HEK293 (cell line): Measurements from ENCODE around the gene WDR5B.

Experiments
- CTCF ChIA-PET: fragments of 350-600 bp; formaldehyde crosslinking; extraction: SDS; loops from one replicate; lab custom pipeline; 2021; ENCODE audit warnings: antibody characterized with exemption; lab: Yijun Ruan, JAX
- POLR2A ChIA-PET: fragments of 300-600 bp; formaldehyde crosslinking; extraction: SDS; loops from one replicate; lab custom pipeline; 2020; ENCODE audit warnings: antibody characterized with exemption, inconsistent platforms; lab: Yijun Ruan, JAX
- H3K27ac ChIP-seq: fragments of 200-500 bp; sonication (Bioruptor generic); 2 replicates; pipeline ENCODE4 v1.5.1; 2014; ENCODE audit warnings: low read depth, low read length, control low read depth, inconsistent platforms; ENCODE audit errors: extremely low read depth
- H3K36me3 ChIP-seq, 2 experiments: fragments of 200-500 bp in 1 of 2; sonication (Bioruptor generic) in 1 of 2; 1 replicate in 1 of 2; 2 replicates in 1 of 2; pipeline ENCODE4 v1.5.1; 2014 to 2017; ENCODE audit warnings: inconsistent platforms in 2 of 2, low read length in 2 of 2; ENCODE audit not compliant: control insufficient read depth in 2 of 2, insufficient read depth in 1 of 2
- H3K4me1 ChIP-seq: fragments of 200-500 bp; sonication (Bioruptor generic); 2 replicates; pipeline ENCODE4 v1.5.1; 2014; ENCODE audit warnings: mild to moderate bottlenecking, low read length, inconsistent platforms; ENCODE audit not compliant: control insufficient read depth, insufficient read depth
- H3K4me3 ChIP-seq: 2 replicates; pipeline ENCODE4 v1.5.1; 2011; ENCODE audit warnings: low read depth, mild to moderate bottlenecking, control low read depth, low read length, moderate library complexity
- H3K9me3 ChIP-seq: fragments of 200-500 bp; sonication (Bioruptor generic); 2 replicates; pipeline ENCODE4 v1.5.1; 2014; ENCODE audit warnings: low read depth, low read length, inconsistent platforms; ENCODE audit not compliant: control insufficient read depth, insufficient read depth
- BCL11B ChIP-seq: fragments of 450-650 bp; formaldehyde crosslinking; IDR thresholded peaks from 2 replicates; pipeline ENCODE4 v1.5.1; 2016; ENCODE audit warnings: low read depth, missing biosample characterization, missing genetic modification characterization
- HOXA7 ChIP-seq: sonication (generic); formaldehyde crosslinking; IDR thresholded peaks from 2 replicates; pipeline ENCODE4 v1.8.1; 2022; ENCODE audit warnings: missing genetic modification reagents, borderline replicate concordance
- ZBTB17 ChIP-seq: fragments of 450-650 bp; formaldehyde crosslinking; IDR thresholded peaks from 2 replicates; pipeline ENCODE4 v1.5.1; 2016; ENCODE audit warnings: missing biosample characterization, missing genetic modification characterization
- ZBTB8A ChIP-seq: fragments of 450-650 bp; formaldehyde crosslinking; IDR thresholded peaks from 2 replicates; pipeline ENCODE4 v1.5.1; 2016; ENCODE audit warnings: missing biosample characterization, missing genetic modification characterization
- ZFP37 ChIP-seq: fragments of 450-650 bp; formaldehyde crosslinking; IDR thresholded peaks from 2 replicates; pipeline ENCODE4 v1.5.1; 2016; ENCODE audit warnings: missing biosample characterization, missing genetic modification characterization
- ZNF391 ChIP-seq: fragments of 450-650 bp; formaldehyde crosslinking; IDR thresholded peaks from 2 replicates; pipeline ENCODE4 v1.5.1; 2016; ENCODE audit warnings: low read depth, missing biosample characterization, missing genetic modification characterization, borderline replicate concordance
- ZNF585B ChIP-seq: fragments of 450-650 bp; formaldehyde crosslinking; IDR thresholded peaks from 2 replicates; pipeline ENCODE4 v1.5.1; 2016; ENCODE audit warnings: missing biosample characterization, missing genetic modification characterization
- ZNF768 ChIP-seq: fragments of 450-650 bp; formaldehyde crosslinking; IDR thresholded peaks from 2 replicates; pipeline ENCODE4 v1.5.1; 2018; ENCODE audit warnings: missing biosample characterization, mild to moderate bottlenecking, missing genetic modification characterization
- TF ChIP-seq, protein P1 (sequence below): fragments of 450-650 bp; formaldehyde crosslinking; IDR thresholded peaks from 2 replicates; pipeline ENCODE4 v1.5.1; 2017; ENCODE audit warnings: missing biosample characterization, missing genetic modification characterization
- TF ChIP-seq, protein P2 (sequence below): fragments of 450-650 bp; formaldehyde crosslinking; IDR thresholded peaks from 2 replicates; pipeline ENCODE4 v1.5.1; 2016; ENCODE audit warnings: missing biosample characterization, missing genetic modification characterization

WDR5B gene

DNA sequence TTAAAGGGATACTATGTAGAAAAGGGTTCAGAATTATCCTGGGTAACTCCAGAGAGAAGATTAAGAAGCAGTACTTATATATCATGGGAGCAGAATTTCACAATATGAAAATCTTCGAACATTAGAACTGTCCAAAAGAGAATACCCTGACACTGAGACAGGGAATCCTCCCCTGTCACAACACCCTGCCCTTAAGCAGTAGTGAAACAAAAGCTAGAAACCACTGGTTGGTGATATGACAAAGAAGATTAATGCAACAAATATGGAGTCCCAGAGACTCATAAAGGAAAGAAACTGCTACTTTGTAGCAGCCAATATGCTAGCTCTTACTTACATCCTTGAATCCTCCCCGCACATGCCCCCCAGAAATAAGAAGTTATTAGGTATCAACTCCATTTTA, 51.4 kb downstream of the WDR5B start:
- H3K27ac ChIP-seq, result no peak overlapping the region
- no peaks in the 10 kb centered on the region for H3K9me3 ChIP-seq
- H3K36me3 ChIP-seq, result peaks cover 8 to 60% of the 10 kb centered on the region in 2 experiments
- no peaks in the 10 kb centered on the region for H3K4me1 ChIP-seq
- TF ChIP-seq, protein P1, sequence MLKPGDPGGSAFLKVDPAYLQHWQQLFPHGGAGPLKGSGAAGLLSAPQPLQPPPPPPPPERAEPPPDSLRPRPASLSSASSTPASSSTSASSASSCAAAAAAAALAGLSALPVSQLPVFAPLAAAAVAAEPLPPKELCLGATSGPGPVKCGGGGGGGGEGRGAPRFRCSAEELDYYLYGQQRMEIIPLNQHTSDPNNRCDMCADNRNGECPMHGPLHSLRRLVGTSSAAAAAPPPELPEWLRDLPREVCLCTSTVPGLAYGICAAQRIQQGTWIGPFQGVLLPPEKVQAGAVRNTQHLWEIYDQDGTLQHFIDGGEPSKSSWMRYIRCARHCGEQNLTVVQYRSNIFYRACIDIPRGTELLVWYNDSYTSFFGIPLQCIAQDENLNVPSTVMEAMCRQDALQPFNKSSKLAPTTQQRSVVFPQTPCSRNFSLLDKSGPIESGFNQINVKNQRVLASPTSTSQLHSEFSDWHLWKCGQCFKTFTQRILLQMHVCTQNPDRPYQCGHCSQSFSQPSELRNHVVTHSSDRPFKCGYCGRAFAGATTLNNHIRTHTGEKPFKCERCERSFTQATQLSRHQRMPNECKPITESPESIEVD (tag by site-specific recombination), result no peak
- no peak for TF ChIP-seq ZBTB17 (tag by site-specific recombination)
- no peak for TF ChIP-seq HOXA7 (CRISPR knock-in tag)
- no peak for TF ChIP-seq ZNF768 (tag by site-specific recombination)
- TF ChIP-seq ZNF391 (tag by site-specific recombination), result no peak
- TF ChIP-seq, protein P2, sequence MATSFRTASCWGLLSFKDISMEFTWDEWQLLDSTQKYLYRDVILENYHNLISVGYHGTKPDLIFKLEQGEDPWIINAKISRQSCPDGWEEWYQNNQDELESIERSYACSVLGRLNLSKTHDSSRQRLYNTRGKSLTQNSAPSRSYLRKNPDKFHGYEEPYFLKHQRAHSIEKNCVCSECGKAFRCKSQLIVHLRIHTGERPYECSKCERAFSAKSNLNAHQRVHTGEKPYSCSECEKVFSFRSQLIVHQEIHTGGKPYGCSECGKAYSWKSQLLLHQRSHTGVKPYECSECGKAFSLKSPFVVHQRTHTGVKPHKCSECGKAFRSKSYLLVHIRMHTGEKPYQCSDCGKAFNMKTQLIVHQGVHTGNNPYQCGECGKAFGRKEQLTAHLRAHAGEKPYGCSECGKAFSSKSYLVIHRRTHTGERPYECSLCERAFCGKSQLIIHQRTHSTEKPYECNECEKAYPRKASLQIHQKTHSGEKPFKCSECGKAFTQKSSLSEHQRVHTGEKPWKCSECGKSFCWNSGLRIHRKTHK (tag by site-specific recombination), result no peak
- no peak for TF ChIP-seq BCL11B (tag by site-specific recombination)
- TF ChIP-seq ZFP37 (tag by site-specific recombination), result no peak
- no peak for TF ChIP-seq ZBTB8A (tag by site-specific recombination)
- TF ChIP-seq ZNF585B (tag by site-specific recombination), result no peak
- ChIA-PET POLR2A (no interaction called here), CTCF (interaction anchor here (0.6 to 1.3 kb wide), 2 partner anchors 28 to 254 kb away, joined by 4 to 5 read pairs; no protein-coding TSS in a partner anchor)
- no peak overlapping the region for H3K4me3 ChIP-seq
